GM19035 (cell line): Measurements from ENCODE around the gene PAF1.
"Not testable (repeated sequence)": the region's sequence is repeated elsewhere in the genome, so short reads cannot be mapped to it uniquely, and the experiment has no call there.

Source experiments
- ATAC-seq: cut with Tn5 transposase; IDR thresholded peaks from one replicate; pipeline ENCODE4 v1.9.1; 2021; ENCODE audit not compliant: unreplicated experiment

The PAF1 gene

DNA sequence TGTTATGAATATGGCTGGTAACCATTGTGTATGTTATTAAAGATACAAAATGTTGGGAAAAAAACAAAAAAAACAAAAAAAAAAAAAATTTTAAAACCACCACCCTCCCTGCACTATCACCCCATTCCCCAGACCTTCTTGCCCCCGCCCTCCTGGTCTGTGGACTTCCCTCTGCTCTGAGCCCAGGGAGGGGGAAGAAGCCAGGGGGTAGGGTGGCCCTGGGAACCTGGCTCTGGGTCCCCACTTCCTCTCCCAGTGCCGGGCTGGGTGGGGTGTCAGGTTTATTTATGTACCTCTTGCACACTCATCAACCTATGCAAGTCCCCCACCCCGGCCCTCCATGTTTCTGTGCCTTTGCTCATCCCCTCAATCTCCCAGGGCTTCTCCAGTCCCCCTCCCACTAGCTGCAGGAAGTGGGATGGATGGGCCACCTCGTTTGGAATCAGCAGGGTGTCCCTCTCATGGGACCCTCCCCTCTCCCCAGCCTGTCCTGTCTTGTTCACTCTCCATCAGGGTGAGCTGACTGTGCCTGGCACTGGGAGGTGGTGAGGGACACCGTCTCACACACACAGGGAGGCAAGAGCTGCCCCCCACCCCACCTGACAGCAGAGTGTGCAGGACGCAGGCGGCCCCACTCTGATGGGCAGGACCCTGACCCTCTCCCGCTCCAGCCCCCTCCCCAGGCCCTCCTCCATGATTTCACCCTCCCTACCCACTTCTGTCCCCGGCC lies 5.9 kb downstream of the PAF1 start:
- no peak for ATAC-seq

DNA sequence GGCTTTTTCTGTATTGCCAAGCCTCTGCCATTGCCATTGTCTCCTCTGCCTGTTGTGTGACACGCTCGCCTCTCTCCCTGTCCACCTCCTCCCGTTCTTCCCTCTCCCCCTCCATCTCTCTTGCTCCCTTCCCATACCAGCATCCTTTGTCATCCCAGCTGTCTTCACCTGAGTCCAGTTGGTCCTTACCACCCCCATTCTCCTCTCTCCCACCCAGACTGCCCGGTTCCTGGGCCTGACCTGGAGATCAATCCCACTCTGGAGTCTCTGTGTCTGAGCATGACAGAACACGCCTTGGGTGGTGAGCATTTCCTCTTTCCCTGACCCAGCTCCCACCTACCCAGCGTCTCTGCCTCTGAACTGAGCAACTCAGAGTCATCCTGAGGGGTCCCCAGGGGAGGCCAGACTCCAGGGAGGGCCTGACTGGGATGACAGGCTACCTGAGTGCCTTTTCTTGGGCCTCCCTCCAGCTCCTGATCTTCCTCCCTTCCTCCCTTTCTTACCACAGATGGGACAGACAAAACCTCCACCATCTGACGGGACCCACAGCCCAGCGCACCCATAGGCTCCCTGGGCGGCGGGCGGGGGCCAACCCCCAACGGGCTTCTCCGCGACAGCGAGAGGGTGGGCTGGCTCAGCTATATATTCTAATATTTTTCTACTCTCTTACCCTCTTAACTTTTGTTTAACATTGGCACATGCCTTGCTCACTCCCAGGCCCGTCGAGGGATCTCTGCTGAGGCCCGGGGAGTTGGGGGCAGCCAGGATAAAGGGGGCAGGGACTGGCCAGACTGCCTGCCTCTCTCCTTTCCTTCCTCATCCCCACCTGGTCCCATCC lies 7.7 kb downstream of the PAF1 start:
- ATAC-seq, result no peak

DNA sequence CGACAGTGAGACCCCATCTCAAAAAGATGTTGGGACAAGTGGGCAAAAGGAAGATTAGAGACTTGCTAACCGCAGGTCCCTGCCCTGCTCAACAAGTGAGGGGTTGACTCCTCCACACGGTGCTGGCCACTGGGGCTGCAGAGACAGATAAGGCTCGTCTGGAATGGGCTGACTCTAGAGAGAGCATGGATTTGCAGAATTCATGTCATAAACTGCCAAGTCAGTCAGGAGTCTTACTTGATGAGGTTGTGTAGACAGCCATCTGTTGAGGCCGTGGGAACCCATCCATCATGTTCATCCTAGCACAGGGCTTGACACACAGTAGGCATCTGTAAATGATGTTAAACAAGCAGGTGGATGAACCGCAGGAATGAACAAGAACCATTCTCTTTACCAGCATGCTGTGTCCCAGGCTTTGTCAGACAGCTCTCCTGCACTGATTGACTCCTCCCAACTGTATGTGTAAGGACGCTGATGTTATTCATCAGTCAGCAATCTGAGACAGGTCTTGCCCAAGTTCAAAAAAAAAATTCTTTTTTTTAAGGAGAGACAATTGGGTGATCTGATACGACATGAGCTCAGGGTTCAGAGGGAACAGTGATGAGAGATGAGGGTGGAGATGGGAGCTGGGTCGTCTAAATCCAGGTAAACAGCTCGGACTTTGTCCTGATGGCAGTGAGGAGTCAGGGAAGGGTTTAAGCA lies 8.8 kb downstream of the PAF1 start:
- no peak for ATAC-seq

- ATAC-seq, result no peak
Measured at GRCh38 chr19:39380521-39381502, 10.1 kb downstream of the PAF1 start.

DNA sequence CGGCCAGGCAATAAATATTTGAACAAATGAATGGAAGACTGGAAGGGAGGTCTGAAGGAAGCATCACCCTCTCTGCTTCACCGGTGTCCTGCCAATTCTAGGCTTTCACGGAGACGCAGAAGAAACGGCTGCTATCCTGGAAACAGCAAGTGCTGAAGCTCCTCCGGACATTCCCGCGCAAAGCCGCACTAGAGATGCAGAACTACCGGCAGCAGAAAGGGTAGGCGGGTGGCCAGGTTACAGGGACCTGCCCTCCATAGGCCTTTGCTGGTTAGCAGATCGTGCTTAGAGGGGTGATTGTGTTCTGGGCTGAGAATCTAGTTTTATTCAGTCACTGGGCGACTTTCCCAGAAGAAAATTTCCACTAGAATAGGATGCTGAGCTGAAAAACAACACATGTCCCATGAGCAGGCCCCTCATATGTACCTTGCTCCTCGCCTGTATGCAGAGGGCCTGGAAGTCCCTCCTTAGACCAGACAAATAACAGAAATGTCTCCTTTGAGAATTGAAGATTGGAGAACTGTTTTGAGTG lies 11.0 kb downstream of the PAF1 start:
- no peak for ATAC-seq

DNA sequence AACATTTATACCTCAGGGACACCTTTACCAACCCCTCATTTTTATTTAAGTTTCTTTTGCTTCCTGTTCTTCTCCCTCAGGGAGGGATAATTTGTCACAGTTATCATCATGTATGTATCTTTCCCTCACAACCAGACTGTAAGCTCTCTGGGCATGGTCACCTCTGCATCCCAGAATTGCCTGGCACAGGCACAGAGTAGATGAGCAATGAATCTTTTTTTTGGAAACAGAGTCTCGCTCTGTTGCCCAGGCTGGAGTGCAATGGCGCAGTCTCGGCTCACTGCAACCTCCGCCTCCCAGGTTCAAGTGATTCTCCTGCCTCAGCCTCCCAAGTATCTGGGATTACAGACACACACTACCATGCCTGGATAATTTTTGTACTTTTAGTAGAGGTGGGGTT lies 11.5 kb downstream of the PAF1 start:
- not testable (repeated sequence) for ATAC-seq

DNA sequence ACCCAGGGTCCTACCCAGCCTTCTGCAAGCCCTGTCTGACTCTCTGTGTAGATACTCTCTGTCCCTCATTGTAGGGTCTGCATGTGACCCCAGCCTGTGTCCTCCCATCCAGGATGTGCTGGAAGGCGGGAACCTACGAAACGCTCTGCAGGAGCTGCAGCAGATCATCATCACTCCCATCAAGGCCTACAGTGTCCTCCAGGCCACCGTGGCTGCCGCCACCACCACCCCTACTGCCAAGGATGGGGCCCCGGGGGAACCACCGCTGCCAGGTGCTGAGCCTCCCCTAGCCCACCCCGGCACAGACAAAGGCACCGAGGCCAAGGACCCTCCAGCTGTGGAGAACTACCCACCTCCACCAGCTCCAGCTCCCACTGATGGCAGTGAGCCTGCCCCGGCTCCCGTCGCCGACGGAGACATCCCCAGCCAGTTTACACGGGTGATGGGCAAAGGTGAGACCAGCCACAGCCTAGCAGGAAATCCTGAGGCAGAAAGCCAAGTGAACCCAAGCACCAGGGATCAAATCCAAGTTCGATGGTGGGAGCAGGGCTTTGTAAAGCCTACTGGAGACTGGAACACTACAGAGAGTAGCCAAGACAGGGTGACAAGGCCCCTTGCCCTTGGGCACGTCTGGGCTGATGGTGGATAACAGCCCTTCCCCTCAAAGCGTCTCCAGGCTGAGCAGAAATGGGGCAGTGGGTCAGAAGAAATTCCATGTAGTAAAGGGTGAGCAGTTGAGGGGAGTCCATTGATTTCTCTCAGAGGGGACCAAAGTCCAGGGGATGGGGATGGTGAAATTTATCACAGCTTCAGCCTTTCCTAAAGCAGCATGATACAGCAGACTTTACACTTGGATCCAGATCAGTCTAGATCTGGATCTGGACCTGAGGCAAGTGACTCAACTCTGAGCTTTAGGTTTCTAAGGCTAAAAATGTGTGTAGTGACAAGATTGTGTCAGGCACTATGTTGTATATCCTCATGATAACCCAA lies 13.2 kb downstream of the PAF1 start:
- no peak for ATAC-seq

GRCh38 chr19:39375929-39376328 lies 15.0 kb downstream of the PAF1 start:
- no peak for ATAC-seq

- ATAC-seq, result no peak
Measured at GRCh38 chr19:39372941-39373340, 18.0 kb downstream of the PAF1 start.

DNA sequence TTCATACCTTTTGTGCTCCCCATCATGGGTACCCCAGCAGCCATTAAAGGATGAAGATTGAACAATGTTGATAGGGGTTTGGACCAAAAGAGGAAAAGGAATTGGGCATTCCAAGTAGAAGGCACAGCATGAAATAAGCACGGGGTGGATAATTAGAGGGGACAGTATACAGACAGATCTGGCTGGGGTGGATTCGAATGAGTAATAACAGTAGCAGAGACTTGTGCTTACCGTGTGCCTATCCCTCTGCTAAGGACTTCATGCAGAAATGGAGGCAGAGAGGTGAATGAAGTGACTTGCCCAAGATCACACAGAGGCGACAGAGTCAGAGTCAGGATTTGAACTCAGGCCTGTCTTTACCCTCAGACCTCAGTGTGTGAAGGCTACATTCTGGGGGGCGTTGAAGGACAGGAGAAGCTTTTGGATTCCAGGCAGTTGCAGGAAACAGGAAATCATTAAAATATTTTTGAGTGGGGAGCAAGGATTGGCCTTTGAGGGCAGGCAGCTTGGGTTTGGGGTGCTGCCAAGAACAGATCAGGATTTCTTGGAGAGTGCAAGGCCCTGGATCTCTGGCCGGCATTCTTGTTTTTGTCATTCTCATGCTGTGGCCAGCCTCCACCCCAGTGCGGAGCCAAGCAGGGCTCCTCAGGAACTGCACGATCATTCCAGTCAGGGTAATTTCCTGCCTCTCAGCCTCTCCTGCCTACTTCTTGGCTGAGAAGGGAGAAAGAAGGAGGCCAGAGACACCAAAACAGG lies 18.7 kb downstream of the PAF1 start:
- no peak for ATAC-seq

- ATAC-seq, result no peak
Measured at GRCh38 chr19:39370735-39371134, 20.2 kb downstream of the PAF1 start.

- ATAC-seq, result no peak
Measured at GRCh38 chr19:39369200-39369599, 21.7 kb downstream of the PAF1 start.

GRCh38 chr19:39365531-39365930 lies 25.4 kb downstream of the PAF1 start:
- ATAC-seq, result no peak

- no peak for ATAC-seq
Measured at GRCh38 chr19:39363901-39364457, 26.9 kb downstream of the PAF1 start.

DNA sequence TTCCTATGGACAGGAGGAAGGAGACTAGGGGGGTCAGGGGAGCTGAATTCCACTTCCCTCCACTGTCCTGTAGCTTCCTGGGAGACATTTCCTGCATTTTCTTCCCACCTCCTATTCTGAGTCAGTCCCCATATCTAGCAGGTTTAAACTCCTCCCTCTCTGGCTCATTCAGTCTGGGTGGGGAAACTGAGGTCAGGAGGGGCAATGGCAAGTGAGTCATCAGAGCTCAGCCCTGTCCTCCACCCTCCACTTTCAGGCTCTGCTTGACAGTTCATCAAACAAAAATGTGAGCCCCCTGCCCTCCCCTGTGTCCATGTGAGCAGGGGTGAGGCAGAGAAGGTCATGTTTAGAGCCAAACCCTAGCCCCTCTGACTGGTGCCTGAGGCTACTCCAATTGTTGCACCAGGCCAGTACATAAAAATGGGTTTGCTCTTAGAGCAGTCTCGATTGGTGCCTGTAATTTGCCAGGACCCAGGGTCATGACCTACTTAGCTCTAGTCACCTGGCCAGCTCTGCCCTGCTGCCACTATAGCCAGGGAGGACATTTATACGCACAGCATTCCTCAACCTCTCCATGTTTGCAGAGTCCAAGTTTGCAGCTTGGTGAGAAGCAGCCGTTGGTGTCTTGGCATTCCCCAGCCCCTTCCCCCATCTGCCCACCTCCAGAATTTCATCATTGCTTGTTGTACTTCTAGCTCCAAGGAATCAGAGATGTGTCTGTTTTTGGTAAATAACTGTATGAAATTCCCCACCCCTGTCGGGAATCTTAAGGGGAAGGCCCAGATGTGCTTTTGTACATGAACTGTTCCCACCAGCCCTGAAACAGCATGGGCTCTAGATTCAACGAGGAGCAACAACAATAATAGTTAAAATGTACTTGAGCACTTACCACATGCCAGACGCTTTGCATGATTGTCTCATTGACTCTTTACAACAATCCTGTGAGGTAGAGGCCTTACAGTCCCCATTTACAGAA lies 27.9 kb downstream of the PAF1 start:
- no peak for ATAC-seq

DNA sequence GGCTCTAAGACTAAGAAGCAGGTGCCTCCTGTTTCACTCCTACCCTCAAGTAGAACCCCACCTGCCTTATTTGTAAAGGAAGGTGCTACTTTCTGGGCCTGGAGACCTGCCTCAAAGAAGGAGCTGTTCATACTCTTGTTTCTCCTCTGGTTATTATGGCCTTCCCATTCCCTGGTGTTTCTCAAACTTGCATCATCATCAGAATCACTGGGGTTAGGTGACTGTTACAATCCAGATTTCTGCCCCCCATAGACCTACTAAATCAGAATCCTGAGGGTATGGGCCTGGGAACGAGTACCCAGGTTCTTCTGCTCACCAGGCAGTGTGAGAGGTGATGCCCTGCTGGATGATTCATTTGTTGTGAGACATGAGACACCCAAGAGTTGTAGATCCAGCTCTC lies 30.3 kb downstream of the PAF1 start:
- ATAC-seq, result no peak

- no peak for ATAC-seq
Measured at GRCh38 chr19:39359026-39359425, 31.9 kb downstream of the PAF1 start.
